ENCODE data around the gene EN1.

EN1 gene

DNA sequence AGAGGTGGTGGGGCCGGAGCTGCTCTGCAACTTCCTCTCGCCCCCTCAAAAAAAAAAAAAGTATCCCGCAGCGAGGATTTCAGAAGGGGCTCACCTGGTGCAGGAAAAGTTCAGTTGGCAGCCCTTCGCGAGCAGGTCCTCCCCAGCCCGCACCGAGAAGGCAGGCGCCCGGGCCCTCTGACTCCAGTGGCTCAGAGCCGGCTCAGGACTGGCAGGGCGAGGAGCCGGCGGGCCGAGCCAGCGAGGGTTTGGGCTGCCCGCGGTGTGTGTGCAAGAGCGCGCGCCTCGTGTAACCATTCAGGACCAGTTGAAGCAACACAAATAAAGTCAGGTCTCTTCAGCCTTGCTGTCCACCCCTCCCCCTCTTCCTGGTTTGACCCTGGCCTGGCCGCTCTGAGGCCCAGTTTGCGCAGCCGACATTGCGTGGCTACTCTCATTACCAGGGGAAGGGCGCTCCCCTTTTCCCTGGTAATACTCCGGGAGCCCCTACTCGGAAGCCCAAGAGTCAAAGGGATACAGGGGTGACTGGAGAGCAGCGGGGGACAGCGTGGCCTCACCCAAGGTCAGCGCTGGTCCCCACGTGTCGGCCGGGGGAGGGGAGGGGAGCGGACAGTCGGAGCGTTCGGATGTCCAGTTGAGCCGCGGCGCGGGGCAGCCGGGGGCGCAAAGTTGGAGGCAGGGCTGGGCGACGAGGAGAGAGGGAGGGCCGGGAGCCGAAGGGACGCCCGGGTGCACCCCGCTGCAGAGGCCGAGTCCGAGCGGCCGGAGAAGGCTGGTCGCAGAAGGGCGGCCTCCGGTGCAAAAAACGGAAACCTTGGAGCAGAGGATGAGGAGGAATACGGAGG, 12.3 kb downstream of the EN1 start:
- no peak overlapping the region for H3K27ac ChIP-seq

DNA sequence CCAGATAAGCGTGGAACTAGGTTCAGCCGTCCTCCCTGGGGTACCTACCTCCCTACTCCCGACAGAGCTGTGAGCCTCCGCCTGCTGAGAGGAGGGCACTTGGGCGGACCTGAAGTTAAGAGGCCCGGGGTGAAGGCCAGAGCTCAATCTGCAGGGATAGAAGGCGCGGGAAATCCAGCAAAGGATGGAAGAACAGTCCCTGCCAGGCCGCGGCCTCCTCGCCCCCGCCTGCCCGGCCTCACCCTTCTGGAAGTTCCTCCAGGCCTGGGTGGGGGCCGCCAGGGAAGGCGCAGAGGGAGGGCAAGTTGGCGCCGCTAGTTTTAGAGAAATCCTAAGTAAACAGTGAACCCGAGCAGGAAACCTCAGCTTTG, 13.0 kb downstream of the EN1 start:
- no peak for TF ChIP-seq ZFX (IDR thresholded peaks at IDR 0.05; ENCODE audit: borderline replicate concordance)
- TF ChIP-seq, protein P1, sequence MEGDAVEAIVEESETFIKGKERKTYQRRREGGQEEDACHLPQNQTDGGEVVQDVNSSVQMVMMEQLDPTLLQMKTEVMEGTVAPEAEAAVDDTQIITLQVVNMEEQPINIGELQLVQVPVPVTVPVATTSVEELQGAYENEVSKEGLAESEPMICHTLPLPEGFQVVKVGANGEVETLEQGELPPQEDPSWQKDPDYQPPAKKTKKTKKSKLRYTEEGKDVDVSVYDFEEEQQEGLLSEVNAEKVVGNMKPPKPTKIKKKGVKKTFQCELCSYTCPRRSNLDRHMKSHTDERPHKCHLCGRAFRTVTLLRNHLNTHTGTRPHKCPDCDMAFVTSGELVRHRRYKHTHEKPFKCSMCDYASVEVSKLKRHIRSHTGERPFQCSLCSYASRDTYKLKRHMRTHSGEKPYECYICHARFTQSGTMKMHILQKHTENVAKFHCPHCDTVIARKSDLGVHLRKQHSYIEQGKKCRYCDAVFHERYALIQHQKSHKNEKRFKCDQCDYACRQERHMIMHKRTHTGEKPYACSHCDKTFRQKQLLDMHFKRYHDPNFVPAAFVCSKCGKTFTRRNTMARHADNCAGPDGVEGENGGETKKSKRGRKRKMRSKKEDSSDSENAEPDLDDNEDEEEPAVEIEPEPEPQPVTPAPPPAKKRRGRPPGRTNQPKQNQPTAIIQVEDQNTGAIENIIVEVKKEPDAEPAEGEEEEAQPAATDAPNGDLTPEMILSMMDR (IDR thresholded peaks at IDR 0.05): no peak
- no peak overlapping the region for H3K27ac ChIP-seq

More for the DNA sequence above, 12.3 kb downstream of the EN1 start:
- no peak for TF ChIP-seq ZFX (IDR thresholded peaks at IDR 0.05; ENCODE audit: borderline replicate concordance)
- TF ChIP-seq, protein P1 (IDR thresholded peaks at IDR 0.05): no peak

DNA sequence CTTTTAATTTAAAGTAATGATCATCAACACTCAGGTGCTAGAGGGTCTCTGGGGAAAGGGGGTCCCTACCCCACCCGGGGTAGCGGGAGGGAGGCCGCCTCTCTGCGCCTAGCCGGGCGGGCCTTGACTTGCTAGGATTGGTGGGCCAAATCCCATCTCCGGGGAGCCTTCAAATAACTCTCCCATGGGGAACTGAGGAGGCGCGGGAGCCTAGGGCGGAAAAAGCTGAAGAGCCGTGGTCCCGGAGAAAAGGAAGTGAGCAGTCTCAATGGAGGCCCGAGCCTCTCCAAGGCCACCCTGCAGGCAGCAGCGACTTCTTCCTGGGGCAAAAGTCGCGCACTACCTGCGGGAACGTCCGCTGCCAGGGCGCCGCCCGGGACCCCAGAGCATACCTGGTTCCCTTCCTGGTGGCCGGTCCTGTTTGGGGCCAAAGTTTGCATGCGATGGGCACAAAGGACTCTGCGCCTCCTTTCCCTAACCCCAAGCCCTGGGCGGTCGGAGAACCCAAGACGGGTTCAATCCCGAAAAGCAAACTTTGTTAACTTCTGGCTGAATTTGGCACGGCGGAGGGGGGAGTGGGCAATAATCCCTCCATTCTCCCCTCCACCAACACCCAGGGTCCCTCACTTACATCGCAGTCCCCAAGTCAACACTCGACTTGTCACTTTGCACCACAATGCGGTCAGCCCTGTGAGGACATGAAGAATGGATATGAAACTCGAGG, 13.6 kb downstream of the EN1 start:
- H3K27ac ChIP-seq: no peak overlapping the region
- TF ChIP-seq, protein P1 (IDR thresholded peaks at IDR 0.05): no peak
- TF ChIP-seq ZFX (IDR thresholded peaks at IDR 0.05; ENCODE audit: borderline replicate concordance): no peak

DNA sequence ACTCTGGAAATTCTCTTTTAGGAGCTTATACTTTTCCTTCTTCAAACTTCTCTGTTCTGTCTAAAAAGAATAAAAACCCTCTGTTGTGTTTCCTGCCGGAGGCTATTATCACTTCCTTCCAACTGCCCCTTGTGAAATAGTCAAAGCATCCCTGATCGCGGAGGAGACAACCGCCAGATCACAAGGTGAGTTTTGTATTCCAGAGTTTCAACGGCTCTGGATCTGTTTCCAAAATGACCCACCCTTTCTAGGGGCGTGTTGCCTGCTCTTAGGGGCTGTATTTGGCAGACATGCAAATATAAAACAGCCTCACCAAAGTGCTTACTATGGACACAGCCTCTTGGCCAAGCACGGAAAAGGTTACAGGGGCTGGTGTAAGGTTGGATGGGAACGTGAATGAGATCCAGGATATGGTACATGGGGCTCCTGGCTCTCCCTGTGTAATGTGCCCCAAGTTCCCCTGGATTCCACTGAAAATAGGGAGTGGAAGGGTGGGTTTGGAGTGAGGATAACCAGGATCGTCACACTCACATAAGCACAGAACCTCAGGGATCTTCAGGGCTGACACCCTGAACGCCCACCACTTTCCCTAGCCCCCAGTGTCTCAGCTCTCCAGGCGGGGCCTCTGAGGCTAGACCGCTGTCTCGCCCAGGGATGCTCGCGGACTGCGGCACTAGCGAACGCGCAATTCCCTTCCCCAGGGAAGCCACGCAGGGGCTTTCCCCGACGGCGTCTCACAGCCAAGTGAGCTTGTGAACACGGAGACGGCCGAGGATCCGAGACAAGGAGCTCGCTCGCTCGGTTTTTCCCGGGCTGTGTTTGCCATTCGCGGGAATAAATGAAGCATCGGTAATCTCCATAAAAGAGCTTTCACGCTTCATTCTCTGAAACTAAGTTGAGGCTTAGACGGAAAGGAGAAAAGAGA, 14.4 kb downstream of the EN1 start:
- H3K27ac ChIP-seq: no peak overlapping the region
- no peak for TF ChIP-seq ZFX (IDR thresholded peaks at IDR 0.05; ENCODE audit: borderline replicate concordance)
- TF ChIP-seq, protein P1 (IDR thresholded peaks at IDR 0.05): no peak

DNA sequence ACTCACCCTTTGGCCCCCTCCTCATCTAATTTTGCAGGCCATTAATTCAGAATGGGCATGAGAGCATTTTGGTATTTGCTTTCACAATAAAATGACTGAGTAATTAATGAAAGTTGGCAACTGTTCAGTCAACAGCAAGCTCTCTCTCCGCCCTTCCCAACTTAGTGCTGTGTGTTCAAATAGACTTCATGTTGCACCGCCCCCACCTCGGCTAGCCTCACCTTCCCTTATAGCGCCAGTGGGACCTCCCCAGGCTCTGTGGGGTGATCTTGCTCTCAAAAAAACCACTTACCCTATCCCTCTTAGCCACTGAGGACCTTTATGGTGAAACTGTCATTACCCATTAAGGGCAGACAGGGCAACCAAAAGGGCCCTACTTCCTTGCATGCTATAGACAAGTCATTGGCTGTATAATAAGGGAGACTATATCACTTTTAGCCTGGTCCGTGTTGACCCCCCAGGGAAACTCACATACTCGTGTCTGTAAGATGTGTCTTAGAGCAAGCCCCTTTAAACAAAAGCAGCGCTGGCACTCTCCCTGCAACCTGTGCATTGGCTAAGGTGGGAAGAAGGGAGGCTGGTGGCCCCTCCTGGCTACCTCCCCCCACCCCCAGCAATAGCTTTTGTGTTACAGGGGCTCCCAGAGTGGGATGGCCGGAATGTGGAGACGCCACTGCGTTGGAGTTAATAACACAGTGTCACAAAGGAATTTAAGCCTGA, 15.2 kb downstream of the EN1 start:
- H3K27ac ChIP-seq: no peak overlapping the region
- TF ChIP-seq, protein P1 (IDR thresholded peaks at IDR 0.05): no peak
- TF ChIP-seq ZFX (IDR thresholded peaks at IDR 0.05; ENCODE audit: borderline replicate concordance): no peak

DNA sequence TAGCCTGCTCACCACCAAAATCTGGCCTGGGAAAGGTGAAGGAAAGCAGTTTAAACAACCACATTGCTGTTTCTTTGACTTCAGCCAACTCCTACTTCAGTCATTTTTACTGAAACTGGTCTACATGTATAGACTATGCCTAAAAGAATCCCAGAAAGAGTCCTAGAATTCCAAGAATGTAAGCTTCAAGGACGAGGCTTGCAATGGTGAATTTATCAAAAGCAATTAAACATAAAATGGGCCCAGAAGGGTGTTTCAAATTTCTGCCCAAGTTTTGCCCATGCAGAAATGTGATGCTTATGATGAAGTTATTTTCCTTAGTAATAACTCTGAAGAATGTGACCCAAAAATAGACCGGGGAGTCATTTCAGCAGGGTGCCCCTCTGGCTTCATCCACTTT, 16.6 kb downstream of the EN1 start:
- TF ChIP-seq, protein P1 (IDR thresholded peaks at IDR 0.05): no peak
- no peak for TF ChIP-seq ZFX (IDR thresholded peaks at IDR 0.05; ENCODE audit: borderline replicate concordance)
- H3K27ac ChIP-seq: no peak overlapping the region

Data from 22Rv1 (cell line).